Measurements from ENCODE around the gene ANXA11.

DNA sequence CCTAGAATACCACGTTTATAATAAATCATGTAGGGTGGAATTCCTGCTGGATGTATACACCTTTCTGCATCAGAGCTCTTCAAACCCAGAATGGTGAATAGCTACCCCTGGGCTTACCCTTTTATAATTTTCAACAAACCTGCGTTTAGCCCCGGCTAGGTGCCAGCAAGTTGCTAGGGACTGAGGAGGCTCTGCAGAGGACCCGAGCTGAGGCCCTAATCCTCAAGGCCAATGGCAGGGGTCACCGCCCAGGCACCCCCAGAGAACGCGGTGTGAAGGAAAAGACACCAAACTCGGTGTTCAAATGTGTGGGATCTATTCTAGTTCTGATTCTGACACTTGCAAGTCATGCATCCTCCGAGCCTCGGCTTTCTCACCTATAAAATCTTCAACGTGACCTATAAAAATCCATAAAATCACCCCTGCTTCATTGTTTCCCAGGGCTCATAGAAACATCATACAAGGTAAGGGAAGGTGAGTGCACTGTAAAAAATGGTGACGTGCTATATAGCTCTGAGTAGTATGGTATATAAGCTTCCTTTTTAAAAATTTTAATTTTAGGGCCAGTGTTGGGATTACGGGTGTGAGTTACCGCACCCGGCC, 2.5 kb upstream of the ANXA11 start:
- TF ChIP-seq, protein P1, sequence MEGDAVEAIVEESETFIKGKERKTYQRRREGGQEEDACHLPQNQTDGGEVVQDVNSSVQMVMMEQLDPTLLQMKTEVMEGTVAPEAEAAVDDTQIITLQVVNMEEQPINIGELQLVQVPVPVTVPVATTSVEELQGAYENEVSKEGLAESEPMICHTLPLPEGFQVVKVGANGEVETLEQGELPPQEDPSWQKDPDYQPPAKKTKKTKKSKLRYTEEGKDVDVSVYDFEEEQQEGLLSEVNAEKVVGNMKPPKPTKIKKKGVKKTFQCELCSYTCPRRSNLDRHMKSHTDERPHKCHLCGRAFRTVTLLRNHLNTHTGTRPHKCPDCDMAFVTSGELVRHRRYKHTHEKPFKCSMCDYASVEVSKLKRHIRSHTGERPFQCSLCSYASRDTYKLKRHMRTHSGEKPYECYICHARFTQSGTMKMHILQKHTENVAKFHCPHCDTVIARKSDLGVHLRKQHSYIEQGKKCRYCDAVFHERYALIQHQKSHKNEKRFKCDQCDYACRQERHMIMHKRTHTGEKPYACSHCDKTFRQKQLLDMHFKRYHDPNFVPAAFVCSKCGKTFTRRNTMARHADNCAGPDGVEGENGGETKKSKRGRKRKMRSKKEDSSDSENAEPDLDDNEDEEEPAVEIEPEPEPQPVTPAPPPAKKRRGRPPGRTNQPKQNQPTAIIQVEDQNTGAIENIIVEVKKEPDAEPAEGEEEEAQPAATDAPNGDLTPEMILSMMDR (IDR thresholded peaks at IDR 0.05) = no peak
- TF ChIP-seq POLR2A (IDR thresholded peaks at IDR 0.05) = no peak
